ENCODE measurements around the gene TBCD. TPM values are rescaled to one million over a fixed set of nuclear protein-coding genes. Genes with fewer than 3 reads are reported as not detected.

The TBCD gene
- total RNA-seq, 1 donor from 2014 or later, result 31.8 TPM

DNA sequence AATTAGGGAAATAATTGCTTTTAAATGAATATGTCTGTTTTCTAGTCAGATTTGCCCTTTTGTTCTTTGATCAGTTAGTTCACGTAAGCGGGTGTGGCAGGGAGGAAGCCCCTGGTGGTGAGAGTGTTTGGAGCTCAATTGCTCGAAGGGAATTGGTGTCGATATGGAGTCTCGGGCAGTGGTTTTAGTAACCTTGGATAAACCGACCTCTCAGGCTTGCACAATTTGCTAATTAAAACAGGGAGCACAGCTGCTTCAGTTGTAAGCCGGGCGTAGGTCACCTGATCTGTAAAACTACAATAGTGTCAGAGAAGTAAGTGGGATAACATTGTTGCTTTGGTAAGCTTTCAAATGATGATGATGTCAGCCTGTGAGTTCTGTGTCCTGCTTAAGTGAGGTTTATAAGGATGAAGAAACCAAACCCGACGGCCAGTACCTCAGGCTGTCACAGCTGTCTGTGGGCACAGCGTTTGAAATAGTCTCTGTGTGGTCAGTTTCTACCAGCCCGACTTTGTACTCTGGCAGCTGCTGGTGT is 85.0 kb downstream of the TBCD start:
- Histone ChIP-seq H4K20me1 (ENCODE audit: insufficient read depth, low read length) (no peaks in the 10 kb centered on the region), H3K79me2 (ENCODE audit: insufficient read depth, low read length) (no peaks in the 10 kb centered on the region), H3K27ac (ENCODE audit: low read depth, low read length) (no peak overlapping the region), H3K27me3 (ENCODE audit: insufficient read depth, low read length) (no peaks in the 10 kb centered on the region), H3K36me3 (ENCODE audit: insufficient read depth, low read length) (no peaks in the 10 kb centered on the region), H3K4me3 (ENCODE audit: insufficient read depth, low read depth, low read length) (no peak overlapping the region), H3K9me3 (ENCODE audit: insufficient read depth, low read depth, low read length) (no peaks in the 10 kb centered on the region), H2AFZ (ENCODE audit: low read depth, low read length) (no peak overlapping the region), H3K9ac (ENCODE audit: low read length) (no peak overlapping the region), H3K4me2 (ENCODE audit: low read length) (no peak overlapping the region), H3K4me1 (ENCODE audit: insufficient read depth, low read length) (no peaks in the 10 kb centered on the region)
- no peak overlapping the region for H3K27ac Mint-ChIP-seq (ENCODE audit: unreplicated experiment)
- no peak overlapping the region for H3K4me3 Mint-ChIP-seq (ENCODE audit: unreplicated experiment)
- no peaks in the 10 kb centered on the region for H3K9me3 Mint-ChIP-seq (ENCODE audit: unreplicated experiment)
- DNase-seq (ENCODE audit: low read depth), result no peak
- peaks cover 9% of the 10 kb centered on the region for H3K36me3 Mint-ChIP-seq (ENCODE audit: low read depth, unreplicated experiment)
- TF ChIP-seq EZH2 (IDR thresholded peaks at IDR 0.05; ENCODE audit: insufficient read depth, low read length) (no peak), CTCF (IDR thresholded peaks at IDR 0.05; ENCODE audit: insufficient read depth, low read depth, low read length) (no peak)
- peaks cover 2% of the 10 kb centered on the region for H3K27me3 Mint-ChIP-seq (ENCODE audit: low read depth, unreplicated experiment)
- no peak for FAIRE-seq
- peaks cover 7% of the 10 kb centered on the region for H3K4me1 Mint-ChIP-seq (ENCODE audit: low read depth, unreplicated experiment)

DNA sequence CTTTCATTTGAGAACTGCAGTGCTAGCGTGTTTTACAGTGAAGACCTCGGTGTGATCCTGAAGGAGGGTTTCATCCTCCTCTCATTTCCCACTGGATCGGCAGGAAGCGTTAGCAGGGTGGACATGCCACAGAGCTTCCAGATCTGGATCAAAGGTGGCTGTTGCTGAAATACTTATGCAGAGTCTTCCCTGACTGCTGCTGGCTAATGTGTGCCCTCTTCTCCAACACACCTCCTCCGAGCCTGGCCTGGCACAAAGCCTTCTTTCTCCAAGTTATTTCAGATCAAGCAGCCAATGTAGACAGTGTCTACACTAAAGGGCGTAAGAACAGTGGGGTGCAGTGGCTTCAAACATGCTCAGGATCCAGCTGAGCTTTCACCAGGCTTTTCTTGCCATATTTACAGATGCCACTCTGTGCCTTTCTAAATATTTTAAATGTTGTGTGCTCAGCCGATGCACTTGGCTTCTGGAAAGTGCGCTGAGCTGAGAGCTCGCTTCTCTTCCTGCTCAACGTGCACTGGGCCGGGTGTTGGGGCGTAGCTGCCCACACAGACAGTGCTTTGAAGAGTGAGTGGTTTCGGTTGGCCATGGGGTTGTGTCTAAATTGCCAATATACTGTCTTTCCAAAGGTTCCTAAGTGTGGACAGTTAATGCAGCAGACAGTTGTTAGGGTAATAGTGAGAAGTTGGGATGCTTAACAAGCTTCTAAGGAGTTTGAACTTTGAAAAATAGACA is 85.9 kb downstream of the TBCD start:
- H3K4me3 ChIP-seq (ENCODE audit: insufficient read depth, low read depth, low read length), result no peak overlapping the region
- Mint-ChIP-seq H3K36me3 (ENCODE audit: low read depth, unreplicated experiment) (peaks cover 6% of the 10 kb centered on the region), H3K27me3 (ENCODE audit: low read depth, unreplicated experiment) (no peaks in the 10 kb centered on the region), H3K4me3 (ENCODE audit: unreplicated experiment) (no peak overlapping the region), H3K4me1 (ENCODE audit: low read depth, unreplicated experiment) (peaks cover 7% of the 10 kb centered on the region), H3K27ac (ENCODE audit: unreplicated experiment) (no peak overlapping the region), H3K9me3 (ENCODE audit: unreplicated experiment) (no peaks in the 10 kb centered on the region)
- no peaks in the 10 kb centered on the region for H3K4me1 ChIP-seq (ENCODE audit: insufficient read depth, low read length)
- H3K36me3 ChIP-seq (ENCODE audit: insufficient read depth, low read length), result no peaks in the 10 kb centered on the region
- H3K79me2 ChIP-seq (ENCODE audit: insufficient read depth, low read length), result no peaks in the 10 kb centered on the region
- H3K9me3 ChIP-seq (ENCODE audit: insufficient read depth, low read depth, low read length), result no peaks in the 10 kb centered on the region
- no peak overlapping the region for H3K4me2 ChIP-seq (ENCODE audit: low read length)
- DNase-seq (ENCODE audit: low read depth), result no peak
- no peaks in the 10 kb centered on the region for H4K20me1 ChIP-seq (ENCODE audit: insufficient read depth, low read length)
- TF ChIP-seq CTCF (IDR thresholded peaks at IDR 0.05; ENCODE audit: insufficient read depth, low read depth, low read length), result no peak
- no peak for TF ChIP-seq EZH2 (IDR thresholded peaks at IDR 0.05; ENCODE audit: insufficient read depth, low read length)
- no peak for FAIRE-seq
- no peak overlapping the region for H3K27ac ChIP-seq (ENCODE audit: low read depth, low read length)
- H3K9ac ChIP-seq (ENCODE audit: low read length), result no peak overlapping the region
- no peak overlapping the region for H2AFZ ChIP-seq (ENCODE audit: low read depth, low read length)
- H3K27me3 ChIP-seq (ENCODE audit: insufficient read depth, low read length), result no peaks in the 10 kb centered on the region
